Activated naive CD8-positive, alpha-beta T cell treated with anti-CD3 and anti-CD28 coated beads, Interleukin-2, amount 50 U/mL, for 24 hours (primary cell): ENCODE measurements around the gene ARHGAP4.

Experiments used
- ATAC-seq: fragments of 150-1000 bp; cut with Tn5 transposase; one replicate; pipeline ENCODE4 v1.10.0; 2021
- DNase-seq: peaks from one replicate; pipeline ENCODE4 v3.0.0; 2021
- H3K27ac Mint-ChIP-seq: one replicate; pipeline ENCODE4 v1.8.0; 2021; ENCODE audit warnings: mild to moderate bottlenecking, mixed read lengths
- H3K27me3 Mint-ChIP-seq: one replicate; pipeline ENCODE4 v1.8.0; 2021; ENCODE audit warnings: mixed read lengths
- H3K36me3 Mint-ChIP-seq: one replicate; pipeline ENCODE4 v1.8.0; 2021; ENCODE audit warnings: low read depth, mixed read lengths
- H3K4me1 Mint-ChIP-seq: one replicate; pipeline ENCODE4 v1.8.0; 2021; ENCODE audit warnings: mixed read lengths
- H3K4me3 Mint-ChIP-seq: one replicate; pipeline ENCODE4 v1.8.0; 2021; ENCODE audit warnings: mild to moderate bottlenecking, moderate library complexity, mixed read lengths
- H3K9me3 Mint-ChIP-seq: one replicate; pipeline ENCODE4 v1.8.0; 2021; ENCODE audit warnings: mixed read lengths

The ARHGAP4 gene

GRCh38 chrX:153864561-153865320 is 61.3 kb downstream of the ARHGAP4 start:
- H3K4me1 Mint-ChIP-seq: no peaks in the 10 kb centered on the region
- H3K9me3 Mint-ChIP-seq: no peaks in the 10 kb centered on the region
- H3K27ac Mint-ChIP-seq: no peak overlapping the region
- no peaks in the 10 kb centered on the region for H3K27me3 Mint-ChIP-seq
- no peak overlapping the region for H3K4me3 Mint-ChIP-seq
- H3K36me3 Mint-ChIP-seq: no peaks in the 10 kb centered on the region
- DNase-seq: no peak
- ATAC-seq: no peak

DNA sequence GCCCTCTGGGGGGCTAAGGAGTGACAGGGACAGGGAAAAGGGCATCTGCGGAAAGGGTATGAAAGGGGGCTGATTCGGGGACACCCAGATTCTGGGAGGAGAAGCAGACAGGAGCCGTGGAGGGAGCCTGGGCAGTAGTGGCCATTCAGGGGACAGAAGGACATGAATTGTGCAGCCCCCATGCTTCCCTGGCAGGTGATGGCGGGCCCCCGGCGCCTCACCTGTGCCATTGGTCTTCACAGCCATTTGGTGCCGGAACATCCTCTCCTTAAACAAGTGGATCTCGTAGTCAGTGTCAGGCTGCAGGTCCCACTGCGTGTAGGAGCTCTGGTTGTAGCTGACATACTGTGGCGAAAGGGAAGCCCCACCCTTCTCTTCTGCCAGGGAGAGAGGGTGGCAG is 62.0 kb downstream of the ARHGAP4 start:
- no peaks in the 10 kb centered on the region for H3K36me3 Mint-ChIP-seq
- H3K27me3 Mint-ChIP-seq: peaks cover 2% of the 10 kb centered on the region
- DNase-seq (no peak), ATAC-seq (no peak)
- no peaks in the 10 kb centered on the region for H3K9me3 Mint-ChIP-seq
- no peak overlapping the region for H3K4me3 Mint-ChIP-seq
- H3K4me1 Mint-ChIP-seq: no peaks in the 10 kb centered on the region
- no peak overlapping the region for H3K27ac Mint-ChIP-seq

DNA sequence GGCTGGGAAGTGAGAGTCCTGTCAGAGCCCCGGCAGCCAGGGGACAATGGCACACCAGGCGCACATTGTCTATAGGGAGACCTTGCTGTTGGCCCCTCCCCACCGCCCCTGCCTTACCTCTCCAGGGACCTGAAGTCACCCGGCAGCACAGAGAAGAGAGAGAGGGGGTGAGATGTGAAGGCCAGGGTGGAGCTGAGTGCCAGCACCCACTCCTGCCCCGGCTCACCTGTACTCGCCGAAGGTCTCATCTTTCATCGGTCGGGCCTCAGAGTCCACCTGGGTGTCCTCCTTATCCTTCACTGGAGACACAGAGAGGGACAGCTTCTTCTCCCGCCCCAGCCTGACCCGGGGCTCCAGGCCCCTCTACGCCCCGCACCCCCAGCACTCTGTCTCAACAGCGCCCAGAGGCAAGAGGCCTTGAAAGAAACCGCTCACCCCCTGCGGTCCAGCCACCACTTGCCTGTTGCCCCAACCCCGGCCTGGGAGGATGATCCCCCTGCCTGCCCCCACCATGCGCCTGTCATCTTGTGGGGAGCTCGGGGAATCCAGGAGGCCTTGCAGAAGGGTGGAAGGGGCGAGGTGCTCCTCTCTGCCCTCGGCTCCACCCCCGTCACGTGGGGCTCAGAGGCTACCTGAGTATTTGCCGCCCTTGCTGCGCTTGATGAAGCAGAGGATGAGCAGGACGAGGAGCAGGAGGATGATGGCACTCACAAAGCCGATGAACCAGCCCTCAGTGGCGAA is 62.6 kb downstream of the ARHGAP4 start:
- no peaks in the 10 kb centered on the region for H3K9me3 Mint-ChIP-seq
- no peak overlapping the region for H3K4me3 Mint-ChIP-seq
- no peak for DNase-seq
- H3K27me3 Mint-ChIP-seq: peaks cover 2% of the 10 kb centered on the region
- no peak overlapping the region for H3K27ac Mint-ChIP-seq
- H3K36me3 Mint-ChIP-seq: no peaks in the 10 kb centered on the region
- H3K4me1 Mint-ChIP-seq: no peaks in the 10 kb centered on the region
- no peak for ATAC-seq

GRCh38 chrX:153862369-153863250 is 63.5 kb downstream of the ARHGAP4 start:
- H3K9me3 Mint-ChIP-seq: no peaks in the 10 kb centered on the region
- no peak for DNase-seq
- H3K36me3 Mint-ChIP-seq: no peaks in the 10 kb centered on the region
- no peak overlapping the region for H3K4me3 Mint-ChIP-seq
- ATAC-seq: no peak
- H3K27ac Mint-ChIP-seq: no peak overlapping the region
- no peaks in the 10 kb centered on the region for H3K4me1 Mint-ChIP-seq
- H3K27me3 Mint-ChIP-seq: peaks cover 2% of the 10 kb centered on the region

- no peak overlapping the region for H3K27ac Mint-ChIP-seq
- H3K36me3 Mint-ChIP-seq: no peaks in the 10 kb centered on the region
- DNase-seq (no peak), ATAC-seq (no peak)
- peaks cover 2% of the 10 kb centered on the region for H3K27me3 Mint-ChIP-seq
- H3K9me3 Mint-ChIP-seq: no peaks in the 10 kb centered on the region
- H3K4me3 Mint-ChIP-seq: no peak overlapping the region
- H3K4me1 Mint-ChIP-seq: peaks cover 5% of the 10 kb centered on the region
These were observed 64.2 kb downstream of the ARHGAP4 start for GRCh38 chrX:153861733-153862310.

- no peak for DNase-seq
These were observed 64.9 kb downstream of the ARHGAP4 start for GRCh38 chrX:153861151-153861550.

More at GRCh38 chrX:153861151-153861550, 64.9 kb downstream of the ARHGAP4 start:
- ATAC-seq: no peak
- H3K27ac Mint-ChIP-seq: no peak overlapping the region
- H3K4me1 Mint-ChIP-seq: peaks cover 5% of the 10 kb centered on the region
- H3K36me3 Mint-ChIP-seq: no peaks in the 10 kb centered on the region
- H3K27me3 Mint-ChIP-seq: peaks cover 2% of the 10 kb centered on the region
- H3K4me3 Mint-ChIP-seq: no peak overlapping the region
- no peaks in the 10 kb centered on the region for H3K9me3 Mint-ChIP-seq
